GM12875 (cell line): ENCODE data around the gene ITPRIPL2.

ENCODE experiments used
- H3K4me3 ChIP-seq: one replicate; pipeline ENCODE4 v1.5.1; 2011; ENCODE audit warnings: low read depth, low read length, control low read depth
- CTCF ChIP-seq: IDR thresholded peaks from 2 replicates; pipeline ENCODE4 v1.5.1; 2011; ENCODE audit warnings: low read depth, mild to moderate bottlenecking, control low read depth, inconsistent platforms, low read length, moderate library complexity, borderline replicate concordance; ENCODE audit not compliant: insufficient read depth

ITPRIPL2 gene

DNA sequence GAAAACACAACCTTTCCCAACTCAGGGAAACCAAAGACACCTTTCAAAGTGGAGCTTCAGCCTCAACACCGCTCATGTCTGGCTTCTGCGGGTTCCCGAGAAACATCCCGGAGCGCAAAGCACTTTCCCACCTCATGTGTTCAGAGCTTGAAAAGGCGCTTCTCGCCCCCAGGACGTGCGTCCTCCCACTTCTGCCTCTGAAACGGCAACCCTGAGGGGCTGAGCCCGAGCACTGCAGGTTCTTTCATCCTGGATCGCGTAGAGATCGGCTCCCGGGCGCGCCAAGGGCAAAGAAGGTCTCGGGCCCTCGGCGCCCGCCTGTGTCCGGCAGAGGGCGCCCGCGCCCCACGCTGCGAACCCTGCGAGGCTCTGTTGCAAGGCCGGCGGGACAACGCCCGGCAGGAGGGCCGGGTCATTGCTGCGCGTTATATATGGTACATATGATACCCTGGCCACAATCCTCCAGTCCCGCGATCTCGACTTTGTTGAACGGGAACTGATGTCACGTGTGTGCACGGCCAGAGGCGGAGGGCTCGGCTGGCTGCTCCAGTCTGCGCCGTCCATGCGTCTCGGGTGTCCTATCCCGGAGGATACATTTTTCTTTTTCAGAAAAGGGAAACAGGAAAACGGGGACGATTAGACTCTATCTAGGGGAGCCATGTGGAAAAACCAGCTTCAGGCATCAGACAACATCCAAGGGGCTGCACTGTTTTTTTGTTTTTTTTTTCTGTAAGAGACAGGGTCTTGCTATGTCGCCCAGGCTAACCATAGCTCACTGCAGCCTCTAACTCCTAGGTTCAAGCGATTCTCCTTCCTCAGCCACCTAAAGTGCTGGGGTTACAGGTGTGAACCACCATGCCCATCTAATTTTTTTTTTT is 27.2 kb upstream of the ITPRIPL2 start:
- peak; percentile 97 for TF ChIP-seq CTCF
- H3K4me3 ChIP-seq = no peak overlapping the region

DNA sequence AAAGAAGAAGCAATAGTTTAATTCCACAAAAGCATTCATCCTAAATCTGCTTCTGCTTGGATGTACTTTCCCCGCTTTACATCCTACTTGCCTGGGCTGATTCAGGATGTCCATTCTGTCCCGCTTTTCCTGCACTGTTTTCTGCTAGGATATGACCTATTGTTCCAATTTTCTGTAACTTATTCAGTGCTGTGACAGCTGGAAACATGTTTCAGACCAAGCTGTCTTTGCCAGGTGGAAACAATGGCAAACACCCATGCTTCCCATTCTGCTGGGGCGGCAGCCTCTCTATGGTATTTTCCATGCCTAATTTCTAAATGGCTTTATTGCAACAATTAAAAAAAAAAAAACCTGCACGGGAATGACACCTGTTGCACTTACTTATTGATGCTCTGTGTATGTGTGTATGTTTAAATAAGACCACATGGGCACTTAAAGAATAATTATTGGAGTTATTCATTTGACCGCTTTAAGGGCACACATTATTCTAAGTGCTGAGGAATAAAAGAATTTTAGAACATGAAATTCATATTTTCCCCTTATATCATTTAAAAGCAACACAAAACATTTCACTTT is 25.3 kb upstream of the ITPRIPL2 start:
- H3K4me3 ChIP-seq = no peak overlapping the region
- no peak for TF ChIP-seq CTCF

- no peak overlapping the region for H3K4me3 ChIP-seq
- no peak for TF ChIP-seq CTCF
Measured at GRCh38 chr16:19089410-19089955, 24.3 kb upstream of the ITPRIPL2 start.

GRCh38 chr16:19090916-19091315 is 22.8 kb upstream of the ITPRIPL2 start:
- no peak for TF ChIP-seq CTCF
- no peak overlapping the region for H3K4me3 ChIP-seq

DNA sequence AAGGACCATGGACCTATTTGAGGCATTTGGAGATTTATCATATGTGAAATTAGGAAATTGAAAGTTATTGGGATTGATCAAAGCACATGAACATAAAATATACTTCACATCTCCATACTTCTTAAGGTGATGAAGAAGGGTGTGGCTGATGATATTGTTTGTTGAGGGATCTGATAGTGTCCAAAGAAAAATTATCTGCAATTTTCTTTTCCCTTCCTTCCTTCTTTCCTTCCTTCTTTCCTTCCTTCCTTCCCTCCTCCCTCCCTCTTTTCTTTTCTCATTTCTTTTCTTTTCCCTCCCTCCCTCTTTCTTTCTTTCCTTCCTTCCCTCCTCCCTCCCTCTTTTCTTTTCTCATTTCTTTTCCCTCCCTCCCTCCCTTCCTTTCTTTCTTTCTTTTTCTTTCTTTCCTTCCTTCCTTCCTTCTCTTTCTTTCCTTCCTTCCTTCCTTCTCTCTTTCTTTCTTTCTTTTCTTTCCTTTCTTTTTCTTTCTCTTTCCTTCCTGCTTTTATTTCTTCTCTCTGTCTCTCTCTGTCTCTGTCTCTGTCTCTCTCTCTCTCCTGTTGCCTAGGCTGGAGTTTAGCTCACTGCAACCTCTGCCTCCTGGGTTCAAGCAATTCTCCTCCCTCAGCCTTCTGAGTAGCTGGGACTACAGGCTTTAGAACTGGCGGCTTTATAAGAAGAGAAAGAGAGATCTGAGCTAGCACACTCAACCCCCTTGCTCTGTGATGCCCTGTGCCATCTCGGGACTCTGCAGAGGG is 20.9 kb upstream of the ITPRIPL2 start:
- no peak for TF ChIP-seq CTCF
- H3K4me3 ChIP-seq = no peak overlapping the region

DNA sequence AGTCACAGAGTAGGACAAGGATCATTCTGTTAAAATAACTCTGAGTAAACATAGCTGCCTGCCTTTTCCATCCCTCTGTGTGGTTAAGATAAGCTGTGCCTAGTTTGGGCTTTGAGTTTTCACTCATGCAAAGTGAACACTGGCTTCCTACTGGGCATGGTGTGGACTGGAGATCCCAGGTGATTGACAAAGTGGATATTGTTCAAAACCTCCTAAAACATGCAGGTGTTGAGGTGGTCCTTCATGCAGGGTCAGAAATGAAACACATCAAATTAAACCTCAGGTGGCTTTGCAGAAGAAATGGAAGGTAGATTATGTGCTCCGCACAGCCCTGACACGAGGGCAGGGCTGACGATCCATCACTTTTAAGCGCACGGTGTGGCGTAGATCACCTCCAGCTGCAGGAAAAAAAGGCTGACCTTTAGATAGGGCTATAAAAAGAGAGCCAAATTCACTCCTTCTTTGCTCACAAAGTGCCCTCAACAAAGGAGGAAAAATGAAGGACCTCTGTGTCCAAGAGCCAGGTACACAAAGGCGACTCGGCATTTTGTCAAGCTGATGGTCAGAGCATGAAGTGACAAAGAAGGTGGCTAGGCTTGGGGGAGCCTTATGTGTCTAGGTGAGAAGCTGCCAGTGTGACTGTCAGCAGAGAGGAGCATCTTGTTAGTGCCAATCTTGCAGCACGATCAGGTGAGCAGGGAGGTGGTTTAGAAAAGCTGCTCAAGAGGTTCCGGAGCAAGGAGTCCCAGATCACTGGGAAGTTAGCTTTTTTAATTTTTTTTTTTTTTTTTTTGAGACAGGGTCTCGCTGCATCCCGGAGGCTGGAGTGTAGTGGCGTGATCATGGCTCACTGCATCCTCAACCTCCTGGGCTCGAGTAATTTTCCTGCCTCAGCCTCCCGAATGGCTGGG is 19.9 kb upstream of the ITPRIPL2 start:
- no peak for TF ChIP-seq CTCF
- H3K4me3 ChIP-seq = no peak overlapping the region
